Measurements from ENCODE around the gene GAPT. TPM values are rescaled to one million over a fixed set of nuclear protein-coding genes. Genes with fewer than 3 reads are reported as not detected.

Gene GAPT
- total and polyA plus RNA-seq, 2 experiments from 2014 or later, result not detected

DNA sequence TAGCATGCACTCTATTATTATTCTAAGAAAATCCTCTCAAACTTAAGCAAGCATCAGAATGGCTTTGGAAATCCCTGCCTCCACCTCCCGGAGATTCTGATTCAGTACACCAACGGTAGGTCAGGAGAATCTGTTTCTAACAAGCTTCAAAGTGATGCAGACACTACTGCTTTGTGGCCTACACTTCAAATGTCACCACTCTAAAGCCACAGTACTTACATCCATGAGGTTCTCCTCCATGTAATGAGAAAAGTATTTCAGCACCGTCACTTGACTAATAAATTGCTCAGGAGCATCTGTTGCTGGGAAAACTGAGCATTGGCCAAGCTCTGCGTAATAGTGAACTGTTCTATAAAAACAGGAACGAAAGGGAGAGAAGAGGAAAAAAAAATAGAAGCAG is 36.2 kb upstream of the GAPT start:
- DNase-seq (ENCODE audit: low read depth in 1 of 2, low spot score in 1 of 2), result peak; percentile 27 to 42
- Histone ChIP-seq H3K4me3 (no peak overlapping the region), H3K27ac (no peak overlapping the region), H3K4me1 (ENCODE audit: low read depth) (no peaks in the 10 kb centered on the region), H3K9me3 (ENCODE audit: low read depth) (no peaks in the 10 kb centered on the region), H3K36me3 (peaks cover 32% of the 10 kb centered on the region), H3K27me3 (no peaks in the 10 kb centered on the region)
- TF ChIP-seq, protein P1, sequence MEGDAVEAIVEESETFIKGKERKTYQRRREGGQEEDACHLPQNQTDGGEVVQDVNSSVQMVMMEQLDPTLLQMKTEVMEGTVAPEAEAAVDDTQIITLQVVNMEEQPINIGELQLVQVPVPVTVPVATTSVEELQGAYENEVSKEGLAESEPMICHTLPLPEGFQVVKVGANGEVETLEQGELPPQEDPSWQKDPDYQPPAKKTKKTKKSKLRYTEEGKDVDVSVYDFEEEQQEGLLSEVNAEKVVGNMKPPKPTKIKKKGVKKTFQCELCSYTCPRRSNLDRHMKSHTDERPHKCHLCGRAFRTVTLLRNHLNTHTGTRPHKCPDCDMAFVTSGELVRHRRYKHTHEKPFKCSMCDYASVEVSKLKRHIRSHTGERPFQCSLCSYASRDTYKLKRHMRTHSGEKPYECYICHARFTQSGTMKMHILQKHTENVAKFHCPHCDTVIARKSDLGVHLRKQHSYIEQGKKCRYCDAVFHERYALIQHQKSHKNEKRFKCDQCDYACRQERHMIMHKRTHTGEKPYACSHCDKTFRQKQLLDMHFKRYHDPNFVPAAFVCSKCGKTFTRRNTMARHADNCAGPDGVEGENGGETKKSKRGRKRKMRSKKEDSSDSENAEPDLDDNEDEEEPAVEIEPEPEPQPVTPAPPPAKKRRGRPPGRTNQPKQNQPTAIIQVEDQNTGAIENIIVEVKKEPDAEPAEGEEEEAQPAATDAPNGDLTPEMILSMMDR (IDR thresholded peaks at IDR 0.05; ENCODE audit: low read depth, low read length), result no peak

GRCh38 chr5:58455480-58455879 is 35.8 kb upstream of the GAPT start:
- peak in 1 of 2 donors; percentile 43 for DNase-seq (ENCODE audit: low read depth in 1 of 2, low spot score in 1 of 2)
- H3K4me1 ChIP-seq (ENCODE audit: low read depth), result no peaks in the 10 kb centered on the region
- H3K27me3 ChIP-seq, result no peaks in the 10 kb centered on the region
- H3K9me3 ChIP-seq (ENCODE audit: low read depth), result no peaks in the 10 kb centered on the region
- TF ChIP-seq, protein P1 (IDR thresholded peaks at IDR 0.05; ENCODE audit: low read depth, low read length), result no peak
- no peak overlapping the region for H3K27ac ChIP-seq
- H3K4me3 ChIP-seq, result no peak overlapping the region
- H3K36me3 ChIP-seq, result peaks cover 32% of the 10 kb centered on the region

DNA sequence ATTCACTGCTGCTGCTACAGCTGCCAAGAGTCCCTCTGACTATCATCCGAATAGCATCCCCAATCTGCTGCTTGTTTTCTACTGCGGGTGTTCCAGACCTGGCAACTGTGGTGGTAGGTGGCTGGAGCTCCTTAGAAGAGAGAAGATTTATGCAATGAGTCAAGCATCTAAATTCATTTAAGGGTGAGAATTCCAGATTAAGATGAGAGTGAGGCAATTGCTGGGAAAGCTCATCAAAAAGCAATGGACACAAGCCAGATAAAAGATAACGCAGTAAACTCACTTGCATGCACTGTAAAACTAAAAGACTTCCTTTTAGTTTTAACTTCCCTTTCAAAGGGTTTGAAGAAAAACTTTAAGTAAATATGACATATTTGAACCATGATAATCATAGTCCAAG is 35.2 kb upstream of the GAPT start:
- no peaks in the 10 kb centered on the region for H3K4me1 ChIP-seq (ENCODE audit: low read depth)
- H3K9me3 ChIP-seq (ENCODE audit: low read depth), result no peaks in the 10 kb centered on the region
- no peak overlapping the region for H3K4me3 ChIP-seq
- H3K27me3 ChIP-seq, result no peaks in the 10 kb centered on the region
- DNase-seq (ENCODE audit: low read depth in 1 of 2, low spot score in 1 of 2), result peak in 1 of 2 donors; percentile 63
- TF ChIP-seq, protein P1 (IDR thresholded peaks at IDR 0.05; ENCODE audit: low read depth, low read length), result no peak
- H3K27ac ChIP-seq, result no peak overlapping the region
- peaks cover 32% of the 10 kb centered on the region for H3K36me3 ChIP-seq

DNA sequence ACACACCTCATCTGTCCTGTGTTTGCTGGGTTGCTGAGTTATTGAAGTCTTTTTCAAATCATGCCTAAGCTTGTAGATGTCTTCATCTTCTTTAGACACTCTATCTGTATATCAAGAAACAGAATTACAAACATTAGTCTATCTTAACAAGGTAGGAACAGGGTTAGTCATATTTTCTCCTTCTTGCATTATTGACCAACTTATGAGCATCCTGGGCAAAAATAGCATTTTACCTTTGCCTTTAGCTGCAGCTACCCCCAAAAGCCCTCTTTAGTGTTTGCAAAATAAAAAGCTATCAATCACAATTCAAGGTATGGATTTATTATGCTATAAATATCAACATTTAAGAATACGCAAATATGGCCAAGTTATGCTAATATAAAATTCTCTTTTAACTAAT is 34.7 kb upstream of the GAPT start:
- no peak for DNase-seq (ENCODE audit: low read depth in 1 of 2, low spot score in 1 of 2)
- no peaks in the 10 kb centered on the region for H3K9me3 ChIP-seq (ENCODE audit: low read depth)
- H3K4me1 ChIP-seq (ENCODE audit: low read depth), result no peaks in the 10 kb centered on the region
- TF ChIP-seq, protein P1 (IDR thresholded peaks at IDR 0.05; ENCODE audit: low read depth, low read length), result no peak
- H3K36me3 ChIP-seq, result peaks cover 32% of the 10 kb centered on the region
- H3K4me3 ChIP-seq, result no peak overlapping the region
- no peaks in the 10 kb centered on the region for H3K27me3 ChIP-seq
- no peak overlapping the region for H3K27ac ChIP-seq

- H3K4me3 ChIP-seq, result no peak overlapping the region
- H3K9me3 ChIP-seq (ENCODE audit: low read depth), result no peaks in the 10 kb centered on the region
- no peak overlapping the region for H3K27ac ChIP-seq
- H3K36me3 ChIP-seq, result peaks cover 32% of the 10 kb centered on the region
- H3K4me1 ChIP-seq (ENCODE audit: low read depth), result no peaks in the 10 kb centered on the region
- TF ChIP-seq, protein P1 (IDR thresholded peaks at IDR 0.05; ENCODE audit: low read depth, low read length), result no peak
- DNase-seq (ENCODE audit: low read depth in 1 of 2, low spot score in 1 of 2), result peak in 1 of 2 donors; percentile 62
- H3K27me3 ChIP-seq, result no peaks in the 10 kb centered on the region
Measured at GRCh38 chr5:58457050-58457449, 34.2 kb upstream of the GAPT start.
